PC-3 (cell line): Measurements from ENCODE around the gene OVCH1. TPM values are rescaled to one million over a fixed set of nuclear protein-coding genes. Genes with fewer than 3 reads are reported as not detected.

Experiments
- ATAC-seq: fragments of 200-7000 bp; cut with Tn5 transposase; 2 replicates; pipeline ENCODE4 v1.9.1; 2020; ENCODE audit warnings: mild to moderate bottlenecking, moderate library complexity
- BruUV-seq: library from RNA; stranded (reverse); fragments of 400-500 nt; replicated peaks from 2 replicates; lab custom pipeline; 2021; lab: Mats Ljungman, UMichigan
- CTCF ChIA-PET: fragments of 300-600 bp; sonication (Branson Sonifier 250); formaldehyde crosslinking; loops from one replicate; lab custom pipeline; 2022; ENCODE audit warnings: antibody characterized with exemption; lab: Charles Lee
- POLR2A ChIA-PET: fragments of 300-600 bp; sonication (Branson Sonifier 250); formaldehyde crosslinking; loops from one replicate; lab custom pipeline; 2022; ENCODE audit warnings: antibody characterized with exemption; ENCODE audit not compliant: unreplicated experiment; lab: Charles Lee
- DNase-seq: peaks from one replicate; pipeline ENCODE4 v3.0.0-alpha.2; 2015
- H2AFZ ChIP-seq: fragments of 300-600 bp; sonication (generic); 2 replicates; pipeline ENCODE4 v1.6.0; 2016; ENCODE audit warnings: antibody characterized with exemption, low read length
- H3F3A ChIP-seq: fragments of 300-600 bp; sonication (generic); one replicate; pipeline ENCODE4 v1.6.0; 2017; ENCODE audit warnings: antibody characterized with exemption, low read length, control low read depth, mild to moderate bottlenecking; ENCODE audit not compliant: unreplicated experiment
- H3K27ac ChIP-seq: fragments of 300-600 bp; sonication (generic); 2 replicates; pipeline ENCODE4 v1.5.1; 2016; ENCODE audit warnings: mild to moderate bottlenecking, low read length
- H3K27me3 ChIP-seq: fragments of 300-600 bp; sonication (generic); 2 replicates; pipeline ENCODE4 v1.6.1; 2016; ENCODE audit warnings: low read length, mixed read lengths
- H3K36me3 ChIP-seq: fragments of 300-600 bp; sonication (generic); 2 replicates; pipeline ENCODE4 v1.6.1; 2016; ENCODE audit warnings: low read depth, mixed run types, low read length, mixed read lengths
- H3K4me1 ChIP-seq: fragments of 300-600 bp; sonication (generic); 2 replicates; pipeline ENCODE4 v1.5.1; 2016; ENCODE audit warnings: low read length; ENCODE audit not compliant: insufficient read depth
- H3K4me2 ChIP-seq: fragments of 300-600 bp; sonication (generic); 2 replicates; pipeline ENCODE4 v1.6.0; 2016; ENCODE audit warnings: low read length
- H3K4me3 ChIP-seq: fragments of 300-600 bp; sonication (generic); 2 replicates; pipeline ENCODE4 v1.5.1; 2016; ENCODE audit warnings: mild to moderate bottlenecking, low read length, mixed read lengths
- H3K79me2 ChIP-seq: fragments of 300-600 bp; sonication (generic); 2 replicates; pipeline ENCODE4 v1.6.1; 2017; ENCODE audit warnings: low read length, mixed read lengths
- H3K9ac ChIP-seq: fragments of 300-600 bp; sonication (generic); 2 replicates; pipeline ENCODE4 v1.6.0; 2016; ENCODE audit warnings: mild to moderate bottlenecking, low read length
- H3K9me2 ChIP-seq: fragments of 300-600 bp; sonication (generic); replicated peaks from 2 replicates; pipeline ENCODE4 v1.6.1; 2016; ENCODE audit warnings: mixed run types, low read length, mixed read lengths
- H3K9me3 ChIP-seq: fragments of 300-600 bp; sonication (generic); 2 replicates; pipeline ENCODE4 v1.6.1; 2016; ENCODE audit warnings: low read length, mixed read lengths
- H4K20me1 ChIP-seq: fragments of 300-600 bp; sonication (generic); 2 replicates; pipeline ENCODE4 v1.6.1; 2016; ENCODE audit warnings: low read length, mixed read lengths
- EZH2 ChIP-seq: fragments of 300-600 bp; sonication (generic); IDR thresholded peaks from one replicate; pipeline ENCODE4 v1.6.1; 2017; ENCODE audit warnings: antibody characterized with exemption, mild to moderate bottlenecking, low read length; ENCODE audit not compliant: unreplicated experiment
- EZH2phosphoT487 ChIP-seq: fragments of 300-600 bp; sonication (generic); IDR thresholded peaks from 2 replicates; pipeline ENCODE4 v1.6.1; 2018; ENCODE audit warnings: mild to moderate bottlenecking, antibody characterized with exemption, low read length, borderline replicate concordance
- intact Hi-C: fragments of 100-400 bp; cut with micrococcal nuclease; formaldehyde crosslinking; loops from 2 replicates; pipeline ENCODE4 v1.9.0; 2023
- total RNA-seq: library from RNA; depleted of rRNA; stranded (reverse); fragments of >200 nt; gene quantifications from 2 replicates; pipeline ENCODE4 v1.2.3, GENCODE V29; 2014
- TF ChIP-seq, protein P1 (sequence below): fragments of 300-600 bp; sonication (generic); conservative IDR thresholded peaks from 2 replicates; pipeline ENCODE4 v1.5.1; 2017; ENCODE audit warnings: antibody characterized with exemption, low read depth, mild to moderate bottlenecking, low read length

Gene OVCH1
- total RNA-seq, 1 experiment from 2014 or later = not detected

DNA sequence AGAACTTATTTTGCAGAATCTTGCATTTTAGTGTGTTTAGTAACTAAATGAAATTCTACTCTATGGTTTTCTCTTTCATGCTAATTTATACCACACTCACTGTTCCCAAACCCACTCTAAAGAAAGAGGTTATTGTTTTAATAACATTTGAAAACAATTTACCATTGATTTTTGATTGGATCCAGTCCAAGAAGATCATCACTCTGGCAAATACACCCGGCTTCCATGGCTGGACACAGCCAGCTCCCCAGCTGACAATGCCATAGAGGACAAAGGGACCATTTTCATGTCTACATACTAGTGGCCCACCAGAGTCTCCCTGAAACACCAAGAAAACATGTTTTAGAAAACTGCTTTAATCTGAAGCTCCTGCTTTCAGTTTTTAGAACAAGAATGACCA is 42.4 kb downstream of the OVCH1 start:
- ChIA-PET CTCF (no interaction called here), POLR2A (interaction anchor here (0.8 kb wide), 1 partner anchor 111 kb away, joined by 6 read pairs; no protein-coding TSS in a partner anchor)
- no peaks in the 10 kb centered on the region for H3K79me2 ChIP-seq
- H3K4me3 ChIP-seq = no peak overlapping the region
- no peak overlapping the region for H3K27ac ChIP-seq
- TF ChIP-seq EZH2phosphoT487 = no peak
- TF ChIP-seq EZH2 = no peak
- TF ChIP-seq, protein P1, sequence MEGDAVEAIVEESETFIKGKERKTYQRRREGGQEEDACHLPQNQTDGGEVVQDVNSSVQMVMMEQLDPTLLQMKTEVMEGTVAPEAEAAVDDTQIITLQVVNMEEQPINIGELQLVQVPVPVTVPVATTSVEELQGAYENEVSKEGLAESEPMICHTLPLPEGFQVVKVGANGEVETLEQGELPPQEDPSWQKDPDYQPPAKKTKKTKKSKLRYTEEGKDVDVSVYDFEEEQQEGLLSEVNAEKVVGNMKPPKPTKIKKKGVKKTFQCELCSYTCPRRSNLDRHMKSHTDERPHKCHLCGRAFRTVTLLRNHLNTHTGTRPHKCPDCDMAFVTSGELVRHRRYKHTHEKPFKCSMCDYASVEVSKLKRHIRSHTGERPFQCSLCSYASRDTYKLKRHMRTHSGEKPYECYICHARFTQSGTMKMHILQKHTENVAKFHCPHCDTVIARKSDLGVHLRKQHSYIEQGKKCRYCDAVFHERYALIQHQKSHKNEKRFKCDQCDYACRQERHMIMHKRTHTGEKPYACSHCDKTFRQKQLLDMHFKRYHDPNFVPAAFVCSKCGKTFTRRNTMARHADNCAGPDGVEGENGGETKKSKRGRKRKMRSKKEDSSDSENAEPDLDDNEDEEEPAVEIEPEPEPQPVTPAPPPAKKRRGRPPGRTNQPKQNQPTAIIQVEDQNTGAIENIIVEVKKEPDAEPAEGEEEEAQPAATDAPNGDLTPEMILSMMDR = no peak
- H3K4me2 ChIP-seq = no peak overlapping the region
- no peak for DNase-seq
- no peaks in the 10 kb centered on the region for H3K9me3 ChIP-seq
- ATAC-seq = no peak
- intact Hi-C loops = no loop called here
- no TSS peak for BruUV-seq
- H3K27me3 ChIP-seq = peaks cover 52% of the 10 kb centered on the region
- no peaks in the 10 kb centered on the region for H3K4me1 ChIP-seq
- H4K20me1 ChIP-seq = no peaks in the 10 kb centered on the region
- no peak overlapping the region for H3K9ac ChIP-seq
- no peaks in the 10 kb centered on the region for H3F3A ChIP-seq
- H3K36me3 ChIP-seq = no peaks in the 10 kb centered on the region
- no peaks in the 10 kb centered on the region for H3K9me2 ChIP-seq
- H2AFZ ChIP-seq = no peak overlapping the region

DNA sequence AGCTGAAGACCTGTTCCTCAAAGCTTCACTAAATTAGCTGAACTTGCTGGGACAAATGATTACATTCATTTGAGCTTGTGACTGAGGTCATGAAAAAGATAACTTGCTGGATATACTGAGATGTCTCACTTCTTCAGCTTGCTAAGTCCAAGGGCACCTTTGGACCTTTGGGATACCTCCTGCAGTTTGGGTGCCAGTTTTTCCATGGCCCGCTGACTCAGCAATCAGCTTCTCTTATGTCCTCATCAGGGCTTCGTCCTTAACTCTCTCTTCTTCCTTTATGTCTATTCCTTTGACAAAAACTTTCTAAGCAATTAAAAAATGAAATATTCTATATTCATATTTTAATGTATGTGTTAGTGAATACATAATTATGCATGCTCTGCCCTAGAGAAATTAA is 45.6 kb downstream of the OVCH1 start:
- H3K27ac ChIP-seq = no peak overlapping the region
- no TSS peak for BruUV-seq
- no peaks in the 10 kb centered on the region for H3K79me2 ChIP-seq
- ChIA-PET POLR2A (no interaction called here), CTCF (no interaction called here)
- H3F3A ChIP-seq = no peaks in the 10 kb centered on the region
- no peaks in the 10 kb centered on the region for H3K9me2 ChIP-seq
- ATAC-seq (no peak), DNase-seq (no peak)
- peaks cover 56% of the 10 kb centered on the region for H3K27me3 ChIP-seq
- intact Hi-C loops = no loop called here
- no peak overlapping the region for H2AFZ ChIP-seq
- H3K9me3 ChIP-seq = no peaks in the 10 kb centered on the region
- H3K4me1 ChIP-seq = no peaks in the 10 kb centered on the region
- H3K36me3 ChIP-seq = no peaks in the 10 kb centered on the region
- no peak overlapping the region for H3K4me3 ChIP-seq
- H3K9ac ChIP-seq = no peak overlapping the region
- TF ChIP-seq EZH2phosphoT487 (no peak), EZH2 (no peak)
- TF ChIP-seq, protein P1 = no peak
- H4K20me1 ChIP-seq = no peaks in the 10 kb centered on the region
- H3K4me2 ChIP-seq = no peak overlapping the region

DNA sequence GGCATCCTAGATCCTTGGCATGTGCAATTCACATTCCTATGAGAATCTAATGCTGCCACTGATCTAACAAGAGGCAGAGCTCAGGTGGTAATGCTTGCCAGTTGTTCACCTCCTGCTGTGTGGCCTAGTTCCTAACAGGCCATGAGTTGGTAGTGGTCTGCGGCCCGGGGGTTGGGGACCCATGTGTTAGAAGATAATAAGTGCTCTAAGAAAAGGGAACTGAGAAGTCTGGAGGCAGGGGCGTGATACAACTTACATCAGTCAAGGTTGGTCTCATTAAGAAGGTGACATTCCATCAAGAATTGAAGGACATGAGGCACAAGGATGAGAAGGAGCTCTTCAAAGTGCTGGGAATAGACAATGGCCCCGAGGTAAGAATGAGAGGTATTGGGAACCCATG is 49.3 kb downstream of the OVCH1 start:
- intact Hi-C loops = no loop called here
- DNase-seq = no peak
- H3K4me2 ChIP-seq = no peak overlapping the region
- no peaks in the 10 kb centered on the region for H3K9me2 ChIP-seq
- H2AFZ ChIP-seq = no peak overlapping the region
- H3K79me2 ChIP-seq = no peaks in the 10 kb centered on the region
- no peak overlapping the region for H3K27ac ChIP-seq
- H4K20me1 ChIP-seq = no peaks in the 10 kb centered on the region
- TF ChIP-seq EZH2phosphoT487 (no peak), EZH2 (no peak)
- TF ChIP-seq, protein P1 = no peak
- H3K9me3 ChIP-seq = no peaks in the 10 kb centered on the region
- H3K4me1 ChIP-seq = no peaks in the 10 kb centered on the region
- no peak overlapping the region for H3K9ac ChIP-seq
- ATAC-seq = no peak
- H3K27me3 ChIP-seq = peaks cover 27% of the 10 kb centered on the region
- no peaks in the 10 kb centered on the region for H3F3A ChIP-seq
- BruUV-seq = no TSS peak
- no peak overlapping the region for H3K4me3 ChIP-seq
- H3K36me3 ChIP-seq = no peaks in the 10 kb centered on the region
- ChIA-PET POLR2A (no interaction called here), CTCF (no interaction called here)
